ENCODE measurements around the gene KRTAP10-10.

GRCh38 chr21:44593598-44594405 is 43.4 kb upstream of the KRTAP10-10 start:
- TF ChIP-seq CTCF (IDR thresholded peaks at IDR 0.05) = no peak
- no peak for TF ChIP-seq POLR2A (IDR thresholded peaks at IDR 0.05)

All from body of pancreas (tissue), 4 donors.